ENCODE data around the gene NKD1.

The NKD1 gene

DNA sequence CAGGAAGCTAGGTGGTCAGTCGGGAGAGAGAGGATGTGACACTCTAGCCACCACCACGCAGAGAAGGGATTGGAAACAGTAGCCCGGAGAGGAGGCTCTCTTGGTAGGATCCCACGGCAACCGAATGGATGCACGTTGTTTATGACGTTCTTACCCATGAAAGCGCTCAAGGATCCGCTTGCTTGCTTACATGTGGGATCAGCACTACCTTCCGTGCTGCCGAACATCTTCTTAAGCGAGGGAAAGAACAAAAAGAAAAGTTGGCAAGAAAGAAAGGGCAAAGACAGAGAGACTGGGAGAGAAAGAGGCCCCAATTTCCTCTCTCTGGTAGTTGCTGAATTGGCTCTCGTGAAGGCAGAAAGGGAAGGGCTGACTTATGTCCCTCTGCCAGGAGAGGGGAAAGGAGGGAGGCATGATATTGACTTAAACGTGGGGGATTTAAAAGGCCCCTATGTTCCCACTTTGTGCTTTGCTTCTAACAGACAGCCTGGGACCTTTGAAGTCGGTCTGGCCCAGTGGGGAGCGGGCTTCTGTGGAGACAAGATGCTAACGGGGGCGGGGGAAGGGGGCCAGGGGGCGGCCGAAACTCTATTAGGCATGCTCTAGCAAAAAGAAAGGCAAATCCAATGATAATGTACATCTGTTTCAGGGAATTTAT lies 97.5 kb downstream of the NKD1 start:
- TF ChIP-seq, protein P1, sequence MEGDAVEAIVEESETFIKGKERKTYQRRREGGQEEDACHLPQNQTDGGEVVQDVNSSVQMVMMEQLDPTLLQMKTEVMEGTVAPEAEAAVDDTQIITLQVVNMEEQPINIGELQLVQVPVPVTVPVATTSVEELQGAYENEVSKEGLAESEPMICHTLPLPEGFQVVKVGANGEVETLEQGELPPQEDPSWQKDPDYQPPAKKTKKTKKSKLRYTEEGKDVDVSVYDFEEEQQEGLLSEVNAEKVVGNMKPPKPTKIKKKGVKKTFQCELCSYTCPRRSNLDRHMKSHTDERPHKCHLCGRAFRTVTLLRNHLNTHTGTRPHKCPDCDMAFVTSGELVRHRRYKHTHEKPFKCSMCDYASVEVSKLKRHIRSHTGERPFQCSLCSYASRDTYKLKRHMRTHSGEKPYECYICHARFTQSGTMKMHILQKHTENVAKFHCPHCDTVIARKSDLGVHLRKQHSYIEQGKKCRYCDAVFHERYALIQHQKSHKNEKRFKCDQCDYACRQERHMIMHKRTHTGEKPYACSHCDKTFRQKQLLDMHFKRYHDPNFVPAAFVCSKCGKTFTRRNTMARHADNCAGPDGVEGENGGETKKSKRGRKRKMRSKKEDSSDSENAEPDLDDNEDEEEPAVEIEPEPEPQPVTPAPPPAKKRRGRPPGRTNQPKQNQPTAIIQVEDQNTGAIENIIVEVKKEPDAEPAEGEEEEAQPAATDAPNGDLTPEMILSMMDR (IDR thresholded peaks at IDR 0.05; ENCODE audit: low read depth, low read length, missing control alignments): no peak
- H3K4me3 ChIP-seq (ENCODE audit: low read depth, low read length): no peak overlapping the region
- in situ Hi-C loops (cut with HindIII; ENCODE audit: low sequenced_read_pairs): no loop called here
- DNase-seq (ENCODE audit: low read depth): no peak

DNA sequence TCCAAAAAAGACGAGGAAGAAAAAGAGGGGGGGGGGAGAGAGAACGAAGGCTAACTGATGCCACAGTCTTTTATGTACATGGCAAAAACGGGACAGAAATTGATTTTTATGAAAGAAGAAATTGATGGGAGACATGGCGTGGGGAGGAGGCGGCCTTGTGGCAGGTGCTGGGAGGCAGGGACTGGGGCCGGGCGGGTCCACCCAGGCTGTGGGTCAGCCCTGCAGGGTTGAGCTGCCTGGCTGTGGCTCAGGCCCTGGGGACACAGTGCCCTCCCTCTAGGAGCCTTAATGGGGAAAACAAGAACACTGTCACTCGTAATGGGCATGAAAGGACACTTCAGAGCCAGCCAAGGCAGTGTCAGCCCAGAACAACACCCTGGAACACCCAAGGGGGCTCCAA lies 98.1 kb downstream of the NKD1 start:
- in situ Hi-C loops (cut with HindIII; ENCODE audit: low sequenced_read_pairs): no loop called here
- no peak for DNase-seq (ENCODE audit: low read depth)
- TF ChIP-seq, protein P1 (IDR thresholded peaks at IDR 0.05; ENCODE audit: low read depth, low read length, missing control alignments): no peak
- H3K4me3 ChIP-seq (ENCODE audit: low read depth, low read length): no peak overlapping the region

DNA sequence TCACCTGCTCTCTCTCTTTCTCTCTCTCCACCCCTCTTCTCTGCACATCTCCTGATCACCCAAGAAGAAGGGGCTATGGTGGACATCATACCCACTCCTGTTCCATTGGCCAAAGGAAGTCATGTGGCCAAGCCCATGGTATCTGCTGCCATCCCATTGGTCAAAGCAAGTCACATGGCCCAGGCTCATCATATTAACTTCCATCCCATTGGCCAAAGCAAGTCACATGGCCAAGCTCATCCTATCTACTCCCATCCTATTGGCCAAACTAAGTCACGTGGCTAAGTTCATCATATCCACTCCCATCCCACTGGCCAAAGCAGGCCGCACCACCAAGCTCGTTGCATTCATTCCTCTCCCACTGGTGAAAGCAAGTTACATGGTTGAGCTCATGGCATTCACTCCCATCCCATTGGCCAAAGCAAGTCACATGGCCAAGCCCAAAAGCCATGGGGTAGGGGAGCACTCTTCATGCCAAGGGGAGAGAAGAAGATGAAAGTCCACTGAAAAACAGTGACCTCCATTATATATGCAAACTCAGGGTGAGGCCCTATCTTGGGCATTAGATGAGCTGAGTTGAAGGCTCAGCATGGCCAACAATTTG lies 103.7 kb downstream of the NKD1 start:
- in situ Hi-C loops (cut with HindIII; ENCODE audit: low sequenced_read_pairs): no loop called here
- H3K4me3 ChIP-seq (ENCODE audit: low read depth, low read length): no peak overlapping the region
- no peak for DNase-seq (ENCODE audit: low read depth)
- TF ChIP-seq, protein P1 (IDR thresholded peaks at IDR 0.05; ENCODE audit: low read depth, low read length, missing control alignments): no peak

DNA sequence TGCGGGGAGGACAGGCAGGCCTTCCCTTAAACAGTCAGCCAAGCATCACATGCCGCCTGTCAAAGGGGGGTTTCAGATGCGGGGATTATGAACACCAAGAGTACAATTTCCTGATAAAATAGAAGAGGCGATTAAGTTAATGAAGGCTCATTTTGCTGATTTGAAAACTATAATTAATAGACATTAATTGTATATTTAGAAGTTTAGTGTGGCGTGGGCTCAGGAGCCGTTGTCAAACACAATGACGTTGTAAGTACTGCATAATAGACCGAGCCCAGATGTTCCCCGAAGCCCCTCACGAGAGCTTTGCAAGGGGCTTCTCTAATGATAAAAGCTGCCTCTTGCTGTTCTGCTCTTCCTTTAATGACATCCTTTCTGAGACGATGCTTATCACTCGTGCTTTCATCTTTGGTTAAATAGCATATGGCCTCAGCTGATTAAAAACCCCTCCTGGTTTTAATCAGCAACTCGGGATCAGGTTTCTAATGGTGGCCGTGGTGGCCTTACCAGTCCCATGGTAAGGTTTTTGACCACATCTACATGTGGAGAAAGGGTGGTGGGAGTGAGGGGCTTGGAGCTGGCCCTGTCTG lies 104.7 kb downstream of the NKD1 start:
- DNase-seq (ENCODE audit: low read depth): no peak
- H3K4me3 ChIP-seq (ENCODE audit: low read depth, low read length): no peak overlapping the region
- in situ Hi-C loops (cut with HindIII; ENCODE audit: low sequenced_read_pairs): no loop called here
- TF ChIP-seq, protein P1 (IDR thresholded peaks at IDR 0.05; ENCODE audit: low read depth, low read length, missing control alignments): no peak

DNA sequence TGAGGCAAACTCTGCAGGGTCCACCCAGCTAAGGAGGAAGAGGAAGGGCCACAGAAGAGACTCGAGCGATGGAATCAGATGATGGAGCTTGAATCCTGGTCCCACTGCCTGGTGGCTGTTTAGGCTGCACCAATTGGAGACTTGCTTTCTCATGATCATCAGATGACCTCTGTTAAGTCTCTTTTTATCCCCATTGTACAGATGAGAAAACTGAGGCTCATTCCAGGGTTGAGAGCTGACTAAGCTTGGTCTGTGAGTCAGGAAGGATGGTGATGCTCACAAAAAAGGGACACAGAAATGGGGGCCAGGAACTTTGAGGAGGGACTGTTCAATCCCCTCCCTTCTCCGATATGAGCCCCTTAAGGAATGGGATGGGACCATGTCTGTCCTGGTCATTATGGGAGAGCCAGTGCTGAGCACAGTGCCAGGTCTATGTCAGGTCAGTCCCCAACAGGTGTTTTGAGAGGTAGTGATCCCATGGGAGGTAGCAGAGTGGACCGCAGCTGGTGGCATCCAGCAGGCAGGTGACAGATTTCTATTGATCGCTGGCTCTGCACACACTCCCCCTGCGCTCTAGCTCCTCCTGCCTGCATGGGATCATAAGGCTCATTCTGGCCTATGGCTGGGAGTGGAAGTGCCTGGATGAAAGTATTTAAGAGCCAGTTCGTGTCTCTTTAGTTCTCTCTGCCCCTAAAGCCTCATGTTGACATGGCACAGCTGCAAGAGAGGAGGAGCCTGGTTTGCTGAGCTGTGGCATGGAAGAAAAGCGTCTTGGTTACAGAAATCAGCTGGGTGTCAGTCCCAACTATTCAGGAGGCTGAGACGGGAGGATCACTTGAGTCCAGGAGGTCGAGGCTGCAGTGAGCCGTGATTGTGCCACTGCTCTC lies 105.7 kb downstream of the NKD1 start:
- in situ Hi-C loops (cut with HindIII; ENCODE audit: low sequenced_read_pairs): no loop called here
- H3K4me3 ChIP-seq (ENCODE audit: low read depth, low read length): no peak overlapping the region
- DNase-seq (ENCODE audit: low read depth): no peak
- TF ChIP-seq, protein P1 (IDR thresholded peaks at IDR 0.05; ENCODE audit: low read depth, low read length, missing control alignments): no peak

DNA sequence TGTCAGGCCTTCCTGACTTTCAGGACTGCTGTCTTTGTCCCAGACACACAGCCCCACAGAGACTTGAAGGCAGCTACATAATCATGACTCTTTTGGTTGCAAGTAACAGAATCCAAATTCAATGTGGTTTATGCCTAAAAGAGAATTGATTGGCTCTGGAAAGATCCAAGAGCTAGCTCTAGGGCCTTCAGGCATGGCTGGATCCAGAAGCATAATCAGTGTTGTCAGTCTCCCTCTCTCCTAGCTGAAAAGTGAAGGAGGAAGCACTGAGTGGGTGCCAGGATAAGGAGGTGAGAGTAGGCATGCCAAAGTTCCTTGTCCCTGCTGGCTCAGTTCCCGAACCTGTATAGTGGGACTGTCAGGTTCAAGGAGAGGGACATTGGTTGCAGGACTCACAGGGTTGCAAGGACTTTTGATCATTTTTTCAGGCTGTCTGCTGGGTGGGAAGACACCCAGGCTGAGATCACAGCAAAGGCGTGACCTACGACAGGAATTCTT lies 107.4 kb downstream of the NKD1 start:
- TF ChIP-seq, protein P1 (IDR thresholded peaks at IDR 0.05; ENCODE audit: low read depth, low read length, missing control alignments): no peak
- H3K4me3 ChIP-seq (ENCODE audit: low read depth, low read length): no peak overlapping the region
- no peak for DNase-seq (ENCODE audit: low read depth)
- in situ Hi-C loops (cut with HindIII; ENCODE audit: low sequenced_read_pairs): no loop called here

Measured in astrocyte of the cerebellum (primary cell).